ENCODE results near the gene GPR152.

GPR152 gene

DNA sequence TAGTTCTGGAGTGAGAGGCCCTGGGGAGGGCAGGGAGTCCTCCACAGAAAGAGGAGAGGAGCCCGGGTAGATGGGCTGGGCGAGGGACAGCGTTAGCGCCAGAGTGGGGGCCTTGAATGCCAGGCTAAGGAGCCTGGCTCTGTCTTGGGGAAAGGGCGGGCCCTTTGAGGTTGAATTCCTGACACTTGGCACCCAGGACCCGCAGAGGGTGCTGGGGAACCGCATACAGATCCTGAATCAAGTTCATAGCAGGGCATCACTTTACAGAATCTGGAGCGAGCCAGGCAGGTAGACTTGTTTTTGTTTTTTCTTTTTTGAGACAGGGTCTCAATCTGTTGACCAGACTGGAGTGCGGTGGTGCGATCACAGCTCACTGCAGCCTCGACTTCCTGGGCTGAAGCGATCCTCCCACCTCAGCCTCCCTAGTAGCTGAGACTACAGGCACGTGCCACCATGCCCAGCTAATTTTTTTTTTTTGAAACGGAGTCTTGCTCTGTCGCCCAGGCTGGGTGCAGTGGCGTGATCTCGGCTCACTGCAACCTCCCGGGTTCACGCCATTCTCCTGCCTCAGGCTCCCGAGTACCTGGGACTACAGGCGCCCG is 31.0 kb downstream of the GPR152 start:
- no peak for DNase-seq

DNA sequence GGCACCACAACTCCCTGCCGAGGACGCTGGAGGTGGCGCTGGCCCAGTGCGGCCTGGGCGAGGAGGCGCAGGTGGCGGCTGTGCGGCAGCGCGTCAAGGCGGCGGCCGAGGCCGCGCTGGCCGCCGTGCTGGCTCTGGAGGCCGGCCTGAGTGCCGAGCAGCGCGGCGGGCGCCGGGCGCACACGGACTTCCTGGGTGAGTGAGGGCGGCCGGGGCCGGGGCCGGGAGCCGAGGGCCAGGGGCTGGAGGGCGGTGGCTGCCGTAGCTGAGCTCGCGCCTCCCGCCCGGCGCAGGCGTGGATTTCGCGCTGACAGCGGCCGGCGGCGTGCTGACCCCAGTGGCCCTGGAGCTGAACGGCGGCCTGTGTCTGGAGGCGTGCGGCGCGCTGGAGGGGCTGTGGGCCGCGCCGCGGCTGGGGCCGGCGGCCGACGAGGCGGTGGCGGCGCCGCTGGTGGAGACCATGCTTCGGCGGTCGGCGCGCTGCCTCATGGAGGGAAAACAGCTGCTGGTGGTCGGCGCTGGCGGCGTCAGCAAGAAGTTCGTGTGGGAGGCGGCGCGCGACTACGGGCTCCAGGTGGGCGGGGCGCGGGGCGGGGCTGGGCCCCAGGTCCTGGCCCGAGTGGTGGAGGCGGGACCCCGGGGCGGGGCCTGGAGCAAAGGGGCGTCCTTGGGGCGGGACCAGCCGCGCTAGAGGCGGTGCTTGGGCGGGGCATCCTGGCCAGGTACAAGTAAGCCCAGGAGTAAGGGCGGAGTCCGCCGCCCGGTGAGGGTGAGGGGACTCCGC is 31.7 kb downstream of the GPR152 start:
- DNase-seq: peak; percentile 84

DNA sequence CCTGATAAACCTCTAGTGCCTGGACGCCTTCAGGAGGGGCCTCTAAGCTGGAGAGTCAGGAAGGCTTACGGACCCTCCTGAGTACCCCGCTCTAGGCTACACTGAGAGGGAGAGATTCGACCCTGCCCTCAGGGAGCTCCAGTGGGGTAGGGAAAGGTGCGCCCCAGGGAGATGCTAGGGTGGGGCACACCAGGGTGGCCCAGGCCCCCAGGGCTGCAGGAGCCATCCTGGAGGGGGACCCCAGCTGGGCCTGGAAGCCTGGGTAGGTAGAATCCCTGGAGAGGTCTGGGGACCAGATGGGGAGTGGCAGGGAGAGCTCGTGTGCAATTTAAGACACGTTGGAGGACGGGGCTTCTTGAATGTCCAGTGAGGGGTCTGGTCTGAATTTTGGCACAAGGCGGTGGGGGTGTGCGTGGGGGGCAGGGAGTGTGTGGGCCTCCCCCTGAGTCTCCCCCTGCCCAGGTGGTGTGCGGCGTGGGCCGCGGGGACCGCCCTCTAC is 32.3 kb downstream of the GPR152 start:
- DNase-seq: no peak

DNA sequence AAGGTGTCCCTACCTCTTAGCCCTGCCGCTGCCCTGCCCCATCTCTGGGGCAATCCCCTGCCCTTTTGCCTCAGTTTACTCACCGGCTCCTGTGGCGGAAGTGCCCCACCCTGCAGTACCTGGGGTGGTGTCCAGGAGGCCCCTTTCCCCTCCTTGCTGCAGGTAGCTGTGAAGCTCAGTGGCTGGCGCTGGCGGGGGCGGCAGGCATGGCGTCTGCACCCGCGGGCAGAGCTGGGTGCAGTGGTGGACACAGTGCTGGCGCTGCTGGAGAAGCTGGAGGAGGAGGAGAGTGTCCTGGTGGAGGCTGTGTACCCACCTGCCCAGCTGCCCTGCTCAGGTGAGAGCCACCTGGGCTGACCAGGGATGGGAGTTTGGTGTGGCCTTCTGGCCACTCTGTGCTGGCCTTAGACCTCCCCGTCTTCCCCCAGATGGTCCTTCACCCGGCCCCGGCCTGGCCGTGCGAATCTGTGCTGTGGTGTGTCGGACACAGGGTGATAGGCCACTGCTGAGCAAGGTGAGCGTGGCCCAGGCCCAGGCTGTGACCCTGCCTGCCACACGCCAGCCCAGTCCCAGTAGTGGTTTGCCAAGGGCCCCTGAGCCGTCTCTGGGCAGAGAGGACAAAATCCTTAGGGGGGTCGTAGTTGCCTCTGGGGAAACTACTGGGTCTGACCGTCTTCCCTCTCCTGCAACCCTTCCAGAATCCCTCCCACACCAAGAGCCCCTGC is 33.0 kb downstream of the GPR152 start:
- DNase-seq: no peak

DNA sequence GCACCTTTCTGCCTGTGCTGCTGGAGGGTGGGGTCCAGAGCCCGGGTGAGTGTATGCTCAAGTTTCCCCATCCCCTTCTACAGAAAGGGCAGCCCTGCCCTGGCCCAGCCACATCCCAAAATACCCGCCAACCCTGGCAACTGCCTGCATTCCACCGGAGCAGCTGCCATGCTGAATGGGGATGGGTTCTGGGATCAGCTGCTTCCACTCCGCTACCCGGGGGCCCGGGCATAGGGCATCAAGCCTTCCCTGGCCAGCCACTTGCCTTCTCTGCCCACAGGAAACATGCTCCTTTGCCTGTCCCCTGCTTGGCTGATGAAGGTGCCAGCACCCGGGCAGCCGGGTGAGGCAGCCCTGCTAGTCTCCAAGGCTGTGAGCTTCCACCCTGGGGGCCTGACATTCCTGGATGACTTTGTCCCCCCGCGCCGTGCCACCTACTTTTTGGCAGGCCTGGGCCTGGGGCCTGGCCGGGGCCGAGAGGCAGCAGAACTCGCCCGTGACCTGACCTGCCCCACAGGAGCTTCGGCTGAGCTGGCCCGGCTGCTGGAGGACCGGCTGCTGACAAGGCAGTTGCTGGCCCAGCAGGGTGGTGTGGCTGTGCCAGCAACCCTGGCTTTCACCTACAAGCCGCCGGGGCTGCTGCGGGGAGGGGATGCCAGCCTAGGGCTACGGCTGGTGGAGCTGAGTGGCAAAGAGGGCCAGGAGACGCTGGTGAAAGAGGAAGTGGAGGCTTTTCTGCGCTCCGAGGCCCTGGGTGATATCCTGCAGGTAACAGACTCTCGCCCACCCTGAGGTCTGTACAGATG is 33.9 kb downstream of the GPR152 start:
- no peak for DNase-seq

DNA sequence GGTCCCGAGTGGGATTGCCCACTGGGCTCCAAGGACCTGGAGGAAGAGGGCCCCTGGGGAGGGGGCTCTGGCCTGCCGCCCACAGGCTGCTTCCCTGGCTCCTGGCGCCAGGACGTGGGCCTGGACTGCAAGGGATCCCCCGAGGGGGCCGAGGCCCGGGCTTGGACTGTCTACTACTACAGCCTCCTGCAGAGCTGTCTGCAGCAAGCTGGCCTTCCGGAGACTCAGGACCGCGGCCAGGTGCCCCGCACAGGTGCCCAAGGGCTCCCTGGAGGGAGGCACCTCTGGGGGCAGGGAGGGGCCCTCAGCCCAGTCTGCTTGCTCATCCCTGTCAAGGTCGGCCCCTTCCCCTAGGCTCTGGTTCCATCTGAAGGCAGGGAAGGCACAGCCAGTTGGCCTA is 35.1 kb downstream of the GPR152 start:
- no peak for DNase-seq

DNA sequence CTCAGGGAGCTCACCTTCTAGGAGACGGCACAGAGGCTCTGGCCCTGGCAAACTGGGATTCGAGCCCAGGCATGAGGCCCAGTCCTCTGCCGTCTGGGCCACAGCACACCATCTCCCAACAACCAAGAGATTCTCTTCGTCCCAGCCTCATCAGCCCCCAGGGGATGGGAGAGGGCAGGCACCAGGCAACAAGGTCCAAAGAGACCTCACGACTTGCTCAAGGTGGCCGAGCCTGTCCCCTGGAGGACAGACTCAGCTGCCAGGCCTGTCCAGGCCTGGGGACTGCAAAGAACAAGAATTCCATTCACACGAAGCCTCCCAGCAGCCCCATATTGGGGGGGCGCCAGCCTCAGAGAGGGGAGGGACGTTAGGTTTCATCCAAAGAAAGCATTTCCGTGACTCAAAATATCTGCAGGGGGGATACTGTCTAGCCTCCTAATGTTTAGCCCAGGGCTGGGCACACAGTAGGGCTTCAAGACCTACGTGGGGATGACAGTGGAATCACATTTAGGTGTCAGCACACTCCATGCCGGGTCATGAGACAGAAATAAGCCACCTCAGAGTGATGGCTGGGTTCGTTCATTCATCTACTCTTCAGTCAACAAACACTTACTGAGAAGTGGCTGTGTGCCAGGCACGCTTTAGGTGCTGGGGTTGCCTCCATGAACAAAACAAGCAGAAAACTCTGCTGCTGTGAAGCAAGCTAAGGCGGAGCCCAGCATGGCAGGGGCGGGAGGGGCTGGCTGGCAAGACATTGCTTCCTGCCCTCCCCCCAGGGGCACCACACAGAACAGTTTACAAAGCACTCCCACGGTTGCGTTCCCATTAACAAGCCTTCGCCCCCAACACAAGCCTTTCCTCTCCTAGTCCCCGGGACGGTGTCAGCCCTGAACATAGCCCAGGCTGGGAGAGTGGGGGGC is 35.9 kb downstream of the GPR152 start:
- DNase-seq: peak; percentile 84

DNA sequence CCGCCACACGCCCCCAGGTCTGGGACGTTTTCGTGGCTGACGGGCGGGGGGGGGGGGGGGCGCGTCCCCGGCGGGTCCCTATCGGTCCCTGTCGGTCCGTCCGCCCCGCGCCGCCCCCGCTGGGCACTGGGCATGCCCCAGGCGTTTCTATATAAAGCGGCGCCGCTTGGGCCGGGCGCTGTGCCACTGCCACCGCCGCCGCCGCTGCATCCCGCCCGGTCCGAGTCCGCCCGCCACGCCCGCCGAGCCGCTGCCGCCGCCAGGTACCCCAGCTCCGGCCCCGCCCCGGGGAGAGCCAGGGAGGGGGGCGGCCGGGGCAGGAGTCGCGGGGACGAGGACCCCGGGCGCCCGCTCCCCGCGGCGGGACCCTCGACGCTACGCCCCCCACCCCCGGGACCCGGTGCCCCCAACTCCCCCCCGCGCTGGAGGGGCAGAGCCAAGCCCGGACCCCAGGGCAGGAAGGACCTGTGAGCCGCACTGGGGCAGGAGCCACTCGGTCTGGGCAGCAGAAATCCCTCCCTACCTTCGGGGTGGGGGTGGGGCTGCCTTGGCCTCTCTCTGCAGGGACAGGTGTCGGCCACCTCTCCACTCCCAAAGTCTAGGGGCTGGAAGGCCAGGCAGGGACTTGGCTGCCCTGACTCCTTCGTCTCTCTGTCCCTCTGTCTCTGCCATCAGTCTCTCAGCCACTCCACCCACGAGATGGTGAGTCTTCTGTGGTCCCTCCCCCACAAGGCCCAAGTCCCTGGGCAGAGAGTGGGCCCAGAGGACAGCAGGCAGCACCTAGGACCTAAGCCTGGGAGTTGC is 36.8 kb downstream of the GPR152 start, which contains the start of gene CARNS1:
CARNS1 (plus strand) TSS at position 178 of the 804 bp plus-strand sequence; CDS start at position 700, 522 bp downstream.
- DNase-seq: no peak

DNA sequence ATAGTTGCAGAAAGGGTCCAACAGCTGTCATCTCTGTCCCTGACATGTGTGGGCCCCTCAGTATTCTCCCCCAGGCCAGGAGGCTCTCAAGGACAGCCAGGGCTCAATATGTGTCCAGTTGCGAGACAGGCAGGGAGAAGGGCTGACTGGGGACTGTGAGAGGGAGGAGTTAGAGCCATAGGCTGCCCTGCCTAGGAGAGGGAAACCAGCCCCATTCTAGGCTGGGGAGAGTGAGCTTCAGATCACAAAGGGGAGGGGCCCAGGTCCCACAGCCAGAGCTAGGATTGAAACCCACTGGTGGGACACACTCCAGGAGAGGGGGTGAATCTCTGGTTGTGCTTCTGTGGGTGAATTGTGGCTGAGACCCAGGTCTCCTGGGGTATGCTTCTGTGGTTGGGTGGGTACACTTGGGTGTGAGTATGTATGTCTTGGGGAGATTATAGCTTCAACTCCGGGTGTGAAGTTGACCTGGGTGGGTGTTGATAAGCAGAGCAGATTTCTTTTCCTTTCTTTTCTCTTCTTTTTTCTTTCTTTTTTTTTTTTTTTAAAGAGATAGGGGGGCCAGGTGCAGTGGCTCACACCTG is 39.2 kb downstream of the GPR152 start:
- no peak for DNase-seq

DNA sequence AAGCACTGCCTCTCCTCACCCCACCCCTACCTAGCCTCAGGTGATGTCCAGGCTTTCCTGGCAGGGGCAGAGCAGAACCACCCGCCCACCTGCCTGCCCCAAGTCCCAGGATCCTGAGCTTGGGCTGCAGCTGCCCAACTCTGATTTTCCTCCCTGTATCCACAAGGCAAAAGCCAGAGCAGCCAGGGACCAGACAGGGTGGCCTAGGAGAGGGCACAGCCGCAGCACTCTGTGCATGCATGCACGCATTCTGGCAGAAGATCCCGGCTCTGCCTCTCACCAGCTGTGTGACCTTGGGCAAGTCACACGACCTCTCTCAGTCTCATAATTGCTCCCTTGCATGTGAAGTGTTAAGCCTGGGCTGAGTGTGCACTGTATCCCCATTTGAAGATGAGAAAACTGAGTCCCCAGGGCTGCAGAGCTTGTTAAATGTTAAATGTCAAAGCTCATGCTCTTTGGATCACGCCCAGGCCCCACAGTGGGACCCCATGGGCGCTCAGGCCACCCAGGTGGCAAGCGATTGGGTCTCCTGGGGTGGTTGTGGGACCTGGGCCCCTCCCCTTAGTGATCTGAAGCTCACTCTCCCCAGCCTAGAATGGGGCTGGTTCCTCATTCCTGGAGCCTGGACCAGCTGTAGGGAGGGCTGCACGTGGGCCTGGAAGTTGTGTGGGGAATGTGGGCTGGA is 39.9 kb downstream of the GPR152 start:
- no peak for DNase-seq

DNA sequence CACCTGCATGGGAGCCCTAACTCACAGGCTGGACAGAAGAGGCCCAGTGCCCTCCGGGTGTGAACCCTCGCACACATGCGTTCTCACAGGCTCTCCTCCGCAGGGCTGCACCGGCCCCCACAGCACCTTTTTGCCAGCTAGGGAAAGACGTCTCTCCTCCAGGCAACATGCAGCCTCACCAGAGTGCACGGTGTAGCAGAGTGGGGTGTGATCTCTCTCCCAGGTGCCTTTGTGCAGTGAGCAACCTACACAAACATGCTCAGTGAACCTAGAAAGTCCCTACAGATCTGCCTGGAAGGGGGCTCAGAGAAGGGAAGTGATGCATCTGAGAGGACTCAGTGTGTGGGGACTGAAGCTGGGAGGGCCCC is 40.8 kb downstream of the GPR152 start:
- DNase-seq: no peak

DNA sequence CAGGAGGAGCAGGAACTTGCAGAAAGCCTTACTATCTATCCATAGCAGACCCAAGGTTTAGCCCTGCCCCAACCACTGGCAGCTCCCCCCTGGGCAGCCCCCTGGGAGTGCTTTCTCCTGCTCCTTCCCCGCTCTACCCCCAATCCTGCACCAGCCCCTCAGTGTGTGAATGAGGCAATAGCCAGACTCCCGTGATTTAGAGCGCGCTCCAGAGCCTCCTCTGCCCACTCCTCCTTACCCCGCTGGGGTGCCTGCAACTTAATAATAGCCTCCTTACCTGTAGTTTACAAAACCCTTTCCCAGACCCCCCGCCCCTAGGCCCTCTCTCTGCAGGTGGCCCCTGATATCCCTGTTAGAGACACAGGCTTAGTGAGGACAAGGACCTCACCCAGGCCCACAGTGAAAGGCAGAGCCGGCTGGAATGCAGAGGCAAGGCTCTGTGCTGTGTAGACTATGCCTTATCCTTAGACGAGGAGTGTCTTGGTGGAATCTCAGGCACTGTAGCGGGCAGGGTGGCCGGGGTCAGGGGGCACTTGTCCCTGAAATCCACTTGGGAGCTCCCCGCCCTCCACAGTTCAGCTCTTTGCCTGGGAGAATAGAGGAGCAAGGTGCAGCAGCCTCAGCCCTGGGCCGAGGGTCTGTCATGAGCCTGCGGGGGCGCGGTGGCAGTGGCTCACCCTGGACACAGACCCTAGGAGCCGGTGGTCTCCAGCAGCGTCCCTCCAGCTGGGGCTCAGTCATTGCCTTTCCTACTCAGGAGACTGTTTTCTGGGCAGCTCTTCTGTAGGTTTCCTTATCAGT is 41.3 kb downstream of the GPR152 start:
- no peak for DNase-seq

DNA sequence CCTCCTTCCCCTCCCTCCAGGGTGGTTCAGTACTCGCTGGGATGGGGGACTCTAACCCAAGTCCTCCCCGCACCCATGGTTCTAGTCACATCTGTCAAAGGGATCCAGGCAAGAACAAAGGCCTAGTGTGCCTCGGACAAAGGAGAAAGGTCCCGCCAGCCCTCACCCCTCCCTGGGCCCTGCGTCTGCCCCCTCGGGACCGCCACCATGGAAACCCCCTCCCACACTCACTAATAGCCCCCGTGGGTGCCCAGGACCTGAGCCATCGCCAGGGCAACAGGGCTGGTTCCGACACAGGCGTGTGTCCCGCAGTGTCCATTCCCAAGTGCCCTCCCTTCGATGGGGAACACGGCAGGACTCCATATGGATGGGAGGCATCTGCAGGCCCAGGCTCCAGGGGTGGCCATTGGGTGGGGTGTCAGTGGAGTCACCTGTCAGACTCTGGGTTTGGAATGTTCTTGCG is 42.1 kb downstream of the GPR152 start:
- no peak for DNase-seq

DNA sequence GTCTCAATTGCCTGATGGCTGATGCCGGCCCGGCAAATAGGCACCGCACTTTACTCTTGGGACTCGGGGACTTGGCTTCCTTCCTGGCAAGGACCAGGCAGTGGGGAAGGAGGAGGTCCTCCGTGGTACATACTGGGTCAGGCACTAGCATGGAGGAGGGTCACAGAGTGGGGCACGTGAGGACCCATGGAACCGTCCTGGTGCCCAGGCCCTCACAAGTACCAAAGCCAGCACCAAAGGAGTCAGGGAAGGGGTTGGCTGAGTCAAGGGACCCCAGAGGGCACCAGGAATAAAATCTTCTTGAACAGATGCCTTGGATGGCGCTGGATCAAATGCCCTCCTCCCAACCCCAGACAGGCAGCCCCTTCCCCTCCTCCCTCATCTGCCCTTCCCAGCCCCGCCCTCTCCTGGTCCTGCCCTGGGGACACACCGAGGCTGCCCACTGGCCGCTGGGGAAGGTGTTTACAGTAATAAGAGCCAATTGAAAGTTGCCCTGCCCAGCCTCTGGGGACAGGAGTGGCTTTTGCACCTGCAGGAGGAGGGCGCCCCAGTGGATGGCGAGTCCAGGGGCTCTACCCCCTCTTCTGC is 42.7 kb downstream of the GPR152 start:
- peak; percentile 67 for DNase-seq

DNA sequence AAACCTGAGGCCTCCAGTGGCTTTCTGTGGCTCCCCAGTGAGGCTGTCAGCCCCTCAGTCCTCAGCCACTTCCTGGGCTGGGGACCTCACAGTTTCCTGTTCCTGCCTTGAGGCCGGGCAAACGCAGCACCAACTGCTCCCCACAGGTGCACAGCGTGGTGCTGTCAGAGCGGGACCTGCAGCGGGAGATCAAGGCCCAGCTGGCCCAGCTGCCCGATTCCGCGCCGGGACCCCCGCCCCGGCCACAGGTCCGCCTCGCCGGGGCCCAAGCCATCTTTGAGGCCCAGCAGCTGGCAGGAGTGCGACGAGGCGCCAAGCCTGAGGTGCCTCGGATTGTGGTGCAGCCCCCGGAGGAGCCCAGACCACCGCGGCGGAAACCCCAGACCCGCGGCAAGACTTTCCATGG is 43.3 kb downstream of the GPR152 start:
- DNase-seq: no peak

DNA sequence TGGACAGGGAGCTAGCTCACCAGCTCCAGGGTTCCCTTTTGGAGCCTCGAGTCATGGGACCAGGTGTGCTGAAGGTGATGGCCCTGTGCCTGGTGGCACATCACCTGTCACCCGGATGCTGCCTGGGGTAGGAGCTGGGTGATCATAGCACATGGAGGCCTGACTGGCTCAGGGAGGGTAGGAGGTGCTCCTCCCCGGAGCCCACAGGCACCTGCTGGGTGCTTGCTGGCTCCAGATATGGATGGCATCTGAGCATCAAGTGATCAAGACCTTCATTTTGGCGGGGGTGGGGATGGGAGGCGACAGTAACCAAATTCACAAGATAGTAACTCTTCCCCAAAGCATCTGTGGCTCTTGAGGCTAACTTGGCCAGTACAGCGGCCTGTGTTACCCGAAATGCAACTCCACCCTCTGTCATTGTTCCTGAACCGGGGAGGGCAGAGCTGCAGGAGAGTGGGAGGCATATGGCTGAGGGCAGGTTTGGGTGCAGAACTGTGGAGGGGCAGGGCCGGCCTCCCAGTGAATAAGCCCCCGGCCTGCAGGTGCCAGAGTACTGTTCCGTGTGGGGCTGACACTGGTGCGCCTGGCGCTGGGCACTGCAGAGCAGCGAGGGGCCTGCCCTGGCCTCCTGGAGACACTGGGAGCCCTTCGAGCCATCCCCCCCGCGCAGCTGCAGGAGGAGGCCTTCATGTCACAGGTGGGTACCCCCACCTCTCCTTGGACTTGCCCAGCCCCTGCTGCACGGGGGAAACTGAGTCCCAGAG is 43.9 kb downstream of the GPR152 start:
- no peak for DNase-seq

DNA sequence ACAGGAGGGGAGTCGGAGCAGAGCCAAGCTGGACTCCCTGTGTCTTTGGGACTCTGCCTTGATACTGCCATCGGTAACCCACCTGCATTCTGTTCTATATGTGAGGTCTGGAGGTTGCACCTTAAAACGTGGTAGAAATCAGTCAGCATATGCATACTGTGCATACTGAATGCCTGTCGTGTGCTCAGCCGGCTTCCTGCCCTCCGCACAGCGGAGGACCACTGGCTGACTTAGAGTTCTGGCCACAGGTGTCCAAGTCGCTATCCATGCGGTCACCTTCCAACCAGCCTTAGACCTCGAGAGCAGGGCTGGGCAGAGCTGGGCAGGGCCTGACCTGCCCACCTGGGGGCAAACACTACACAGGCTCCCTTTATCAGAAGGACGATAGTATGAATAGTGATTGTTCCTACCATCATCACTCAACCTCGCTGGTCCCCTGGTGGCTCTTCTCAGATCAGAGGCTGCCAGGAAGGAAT is 44.8 kb downstream of the GPR152 start:
- no peak for DNase-seq

Data from DMS153 (cell line).